SK-N-SH treated with all-trans-retinoic acid at 6 μM for 48 hours (cell line): ENCODE measurements around the gene LTBP1.

Experiments
- ATAC-seq: fragments of 200-7000 bp; cut with Tn5 transposase; 3 replicates; pipeline ENCODE4 v1.9.1; 2020; ENCODE audit warnings: mild to moderate bottlenecking, moderate library complexity
- ARNTL ChIP-seq: fragments of 450-650 bp; formaldehyde crosslinking; IDR thresholded peaks from 2 replicates; pipeline ENCODE4 v1.5.0; 2020; ENCODE audit warnings: low read depth, mild to moderate bottlenecking, moderate library complexity, borderline replicate concordance
- BACH2 ChIP-seq: fragments of 250-450 bp; sonication (Bioruptor Pico); IDR thresholded peaks from 2 replicates; pipeline ENCODE4 v1.9.0; 2021; ENCODE audit warnings: mild to moderate bottlenecking, borderline replicate concordance
- CSDC2 ChIP-seq: fragments of 250-450 bp; sonication (Bioruptor Pico); IDR thresholded peaks from 2 replicates; pipeline ENCODE4 v1.5.0; 2020; ENCODE audit warnings: mild to moderate bottlenecking, moderate library complexity
- ESRRG ChIP-seq: fragments of 250-450 bp; sonication (Bioruptor Pico); IDR thresholded peaks from 2 replicates; pipeline ENCODE4 v1.6.1; 2021; ENCODE audit warnings: mild to moderate bottlenecking
- GLIS3 ChIP-seq: fragments of 250-450 bp; sonication (Bioruptor Pico); IDR thresholded peaks from 2 replicates; pipeline ENCODE4 v1.5.0; 2020; ENCODE audit warnings: mild to moderate bottlenecking, moderate library complexity
- ISL1 ChIP-seq: fragments of 250-450 bp; sonication (Bioruptor Pico); IDR thresholded peaks from 2 replicates; pipeline ENCODE4 v2.1.2; 2022; ENCODE audit warnings: mild to moderate bottlenecking, moderate library complexity
- OSR1 ChIP-seq: fragments of 250-450 bp; sonication (Bioruptor Pico); IDR thresholded peaks from 2 replicates; pipeline ENCODE4 v1.8.0; 2022; ENCODE audit warnings: moderate library complexity, mild to moderate bottlenecking, inconsistent platforms
- PPARA ChIP-seq: fragments of 250-450 bp; sonication (Bioruptor Pico); IDR thresholded peaks from 2 replicates; pipeline ENCODE4 v1.5.0; 2020; ENCODE audit warnings: mild to moderate bottlenecking, borderline replicate concordance
- RARB ChIP-seq: fragments of 250-450 bp; sonication (Bioruptor Pico); IDR thresholded peaks from 2 replicates; pipeline ENCODE4 v1.8.0; 2021; ENCODE audit warnings: mild to moderate bottlenecking, moderate library complexity
- SNAI2 ChIP-seq: fragments of 250-450 bp; sonication (Bioruptor Pico); IDR thresholded peaks from 2 replicates; pipeline ENCODE4 v1.5.0; 2020; ENCODE audit warnings: mild to moderate bottlenecking, moderate library complexity
- TCF4 ChIP-seq: fragments of 250-450 bp; sonication (Bioruptor Pico); IDR thresholded peaks from 2 replicates; pipeline ENCODE4 v1.8.0; 2021; ENCODE audit warnings: mild to moderate bottlenecking, moderate library complexity, borderline replicate concordance
- TOX ChIP-seq: fragments of 250-450 bp; sonication (Bioruptor Pico); IDR thresholded peaks from 2 replicates; pipeline ENCODE4 v1.8.0; 2021; ENCODE audit warnings: mild to moderate bottlenecking, moderate library complexity, borderline replicate concordance
- ZC3H10 ChIP-seq: fragments of 250-450 bp; sonication (Bioruptor Pico); IDR thresholded peaks from 2 replicates; pipeline ENCODE4 v1.5.1; 2021; ENCODE audit warnings: mild to moderate bottlenecking, moderate library complexity
- ZFP3 ChIP-seq: fragments of 250-450 bp; sonication (Bioruptor Pico); IDR thresholded peaks from 2 replicates; pipeline ENCODE4 v1.5.0; 2020; ENCODE audit warnings: mild to moderate bottlenecking, moderate library complexity
- ZFP30 ChIP-seq: fragments of 450-650 bp; formaldehyde crosslinking; IDR thresholded peaks from 2 replicates; pipeline ENCODE4 v1.5.0; 2022; ENCODE audit warnings: mild to moderate bottlenecking, moderate library complexity
- ZNF565 ChIP-seq: fragments of 450-650 bp; formaldehyde crosslinking; conservative IDR thresholded peaks from 2 replicates; pipeline ENCODE4 v1.5.0; 2020; ENCODE audit warnings: low read depth, mild to moderate bottlenecking, moderate library complexity
- ZNF70 ChIP-seq: fragments of 450-650 bp; formaldehyde crosslinking; IDR thresholded peaks from 2 replicates; pipeline ENCODE4 v1.5.0; 2020; ENCODE audit warnings: mild to moderate bottlenecking, moderate library complexity
- ZNF8 ChIP-seq: fragments of 450-650 bp; formaldehyde crosslinking; IDR thresholded peaks from 2 replicates; pipeline ENCODE4 v1.5.0; 2020; ENCODE audit warnings: mild to moderate bottlenecking, moderate library complexity
- TF ChIP-seq, protein P1 (sequence below): fragments of 250-450 bp; sonication (Bioruptor Pico); IDR thresholded peaks from 2 replicates; pipeline ENCODE4 v1.5.1; 2020; ENCODE audit warnings: low read depth, mild to moderate bottlenecking, moderate library complexity
- TF ChIP-seq, protein P2 (sequence below): fragments of 250-450 bp; sonication (Bioruptor Pico); IDR thresholded peaks from 2 replicates; pipeline ENCODE4 v1.8.0; 2021; ENCODE audit warnings: low read depth, mild to moderate bottlenecking, moderate library complexity, borderline replicate concordance
- TF ChIP-seq, protein P3 (sequence below): fragments of 250-450 bp; sonication (Bioruptor Pico); IDR thresholded peaks from 2 replicates; pipeline ENCODE4 v1.5.1; 2021; ENCODE audit warnings: mild to moderate bottlenecking, moderate library complexity
- TF ChIP-seq, protein P4 (sequence below): fragments of 250-450 bp; sonication (Bioruptor Pico); IDR thresholded peaks from 2 replicates; pipeline ENCODE4 v1.8.0; 2020; ENCODE audit warnings: mild to moderate bottlenecking, moderate library complexity, borderline replicate concordance

The LTBP1 gene

DNA sequence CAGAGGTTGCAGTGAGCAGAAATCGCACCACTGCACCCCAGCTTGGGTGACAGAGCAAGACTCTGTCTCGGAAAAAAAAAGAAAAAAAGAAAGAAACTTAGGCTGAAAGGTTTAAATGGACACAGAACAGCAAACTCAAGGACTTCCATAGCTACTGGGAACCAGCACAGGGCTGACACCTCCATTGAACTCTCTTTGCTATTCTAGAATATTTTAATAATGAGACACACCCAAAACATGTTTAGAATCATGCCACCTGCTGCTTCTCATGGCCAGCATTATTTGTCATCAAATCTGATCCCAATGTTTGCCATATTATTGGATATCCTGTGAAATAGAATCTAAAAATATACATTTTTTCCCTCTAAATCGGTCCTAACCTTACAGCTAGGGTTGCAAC lies 42.7 kb upstream of the LTBP1 start:
- no peak for ATAC-seq
- no peak for TF ChIP-seq TCF4 (CRISPR knock-in tag)
- no peak for TF ChIP-seq ZNF565 (CRISPR knock-in tag)
- no peak for TF ChIP-seq RARB
- TF ChIP-seq SNAI2 (CRISPR knock-in tag): no peak
- no peak for TF ChIP-seq ZFP30
- no peak for TF ChIP-seq ZFP3 (CRISPR knock-in tag)
- TF ChIP-seq, protein P1, sequence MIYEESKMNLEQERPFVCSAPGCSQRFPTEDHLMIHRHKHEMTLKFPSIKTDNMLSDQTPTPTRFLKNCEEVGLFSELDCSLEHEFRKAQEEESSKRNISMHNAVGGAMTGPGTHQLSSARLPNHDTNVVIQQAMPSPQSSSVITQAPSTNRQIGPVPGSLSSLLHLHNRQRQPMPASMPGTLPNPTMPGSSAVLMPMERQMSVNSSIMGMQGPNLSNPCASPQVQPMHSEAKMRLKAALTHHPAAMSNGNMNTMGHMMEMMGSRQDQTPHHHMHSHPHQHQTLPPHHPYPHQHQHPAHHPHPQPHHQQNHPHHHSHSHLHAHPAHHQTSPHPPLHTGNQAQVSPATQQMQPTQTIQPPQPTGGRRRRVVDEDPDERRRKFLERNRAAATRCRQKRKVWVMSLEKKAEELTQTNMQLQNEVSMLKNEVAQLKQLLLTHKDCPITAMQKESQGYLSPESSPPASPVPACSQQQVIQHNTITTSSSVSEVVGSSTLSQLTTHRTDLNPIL (CRISPR knock-in tag): no peak
- no peak for TF ChIP-seq ZC3H10
- no peak for TF ChIP-seq PPARA
- TF ChIP-seq, protein P2, sequence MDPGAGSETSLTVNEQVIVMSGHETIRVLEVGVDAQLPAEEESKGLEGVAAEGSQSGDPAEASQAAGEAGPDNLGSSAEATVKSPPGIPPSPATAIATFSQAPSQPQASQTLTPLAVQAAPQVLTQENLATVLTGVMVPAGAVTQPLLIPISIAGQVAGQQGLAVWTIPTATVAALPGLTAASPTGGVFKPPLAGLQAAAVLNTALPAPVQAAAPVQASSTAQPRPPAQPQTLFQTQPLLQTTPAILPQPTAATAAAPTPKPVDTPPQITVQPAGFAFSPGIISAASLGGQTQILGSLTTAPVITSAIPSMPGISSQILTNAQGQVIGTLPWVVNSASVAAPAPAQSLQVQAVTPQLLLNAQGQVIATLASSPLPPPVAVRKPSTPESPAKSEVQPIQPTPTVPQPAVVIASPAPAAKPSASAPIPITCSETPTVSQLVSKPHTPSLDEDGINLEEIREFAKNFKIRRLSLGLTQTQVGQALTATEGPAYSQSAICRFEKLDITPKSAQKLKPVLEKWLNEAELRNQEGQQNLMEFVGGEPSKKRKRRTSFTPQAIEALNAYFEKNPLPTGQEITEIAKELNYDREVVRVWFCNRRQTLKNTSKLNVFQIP: no peak
- TF ChIP-seq TOX: no peak
- no peak for TF ChIP-seq CSDC2
- TF ChIP-seq GLIS3 (CRISPR knock-in tag): no peak
- TF ChIP-seq, protein P3, sequence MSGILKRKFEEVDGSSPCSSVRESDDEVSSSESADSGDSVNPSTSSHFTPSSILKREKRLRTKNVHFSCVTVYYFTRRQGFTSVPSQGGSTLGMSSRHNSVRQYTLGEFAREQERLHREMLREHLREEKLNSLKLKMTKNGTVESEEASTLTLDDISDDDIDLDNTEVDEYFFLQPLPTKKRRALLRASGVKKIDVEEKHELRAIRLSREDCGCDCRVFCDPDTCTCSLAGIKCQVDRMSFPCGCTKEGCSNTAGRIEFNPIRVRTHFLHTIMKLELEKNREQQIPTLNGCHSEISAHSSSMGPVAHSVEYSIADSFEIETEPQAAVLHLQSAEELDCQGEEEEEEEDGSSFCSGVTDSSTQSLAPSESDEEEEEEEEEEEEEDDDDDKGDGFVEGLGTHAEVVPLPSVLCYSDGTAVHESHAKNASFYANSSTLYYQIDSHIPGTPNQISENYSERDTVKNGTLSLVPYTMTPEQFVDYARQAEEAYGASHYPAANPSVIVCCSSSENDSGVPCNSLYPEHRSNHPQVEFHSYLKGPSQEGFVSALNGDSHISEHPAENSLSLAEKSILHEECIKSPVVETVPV: no peak
- TF ChIP-seq ZNF70 (CRISPR knock-in tag): no peak

DNA sequence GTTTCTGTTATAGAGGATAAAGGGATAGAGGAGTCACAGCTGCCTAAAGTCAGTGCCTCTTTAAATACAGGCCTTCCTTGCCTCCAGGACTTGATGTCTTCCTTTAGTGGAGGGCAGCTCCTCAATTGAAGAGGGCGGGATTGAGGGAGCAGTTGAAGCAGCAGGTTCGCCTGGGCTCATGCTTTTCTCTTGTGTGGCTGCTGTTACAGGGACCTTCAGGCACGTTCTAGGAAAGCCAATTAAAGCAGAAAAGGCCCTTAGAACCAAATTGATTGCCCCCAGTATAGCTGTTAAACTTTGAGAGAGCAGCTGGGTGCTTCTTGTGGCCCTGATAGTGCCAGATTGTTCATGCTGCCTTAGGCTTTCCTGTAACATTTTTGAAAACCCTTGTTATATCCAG lies 42.0 kb upstream of the LTBP1 start:
- ATAC-seq: no peak
- TF ChIP-seq ESRRG (CRISPR knock-in tag) (no peak), CSDC2 (no peak)

DNA sequence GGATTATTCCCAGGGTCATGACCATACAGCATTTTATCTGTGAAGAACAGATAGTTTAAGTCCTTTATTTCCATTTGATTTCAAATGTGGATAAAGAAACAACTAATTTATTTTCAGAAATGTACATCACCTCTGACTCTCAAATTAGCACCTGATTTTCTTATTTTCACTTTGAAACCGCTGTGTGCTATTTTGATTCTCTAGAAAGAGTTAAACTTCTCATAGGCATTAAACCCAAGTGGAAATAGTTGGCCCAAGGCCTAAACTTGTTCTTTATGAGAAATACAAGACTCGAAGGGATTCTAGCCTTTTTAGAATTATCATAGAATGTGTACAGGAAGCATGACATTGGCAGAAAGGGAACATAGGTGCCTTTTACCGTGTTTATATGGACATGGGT lies 41.5 kb upstream of the LTBP1 start:
- TF ChIP-seq, protein P1 (CRISPR knock-in tag): no peak
- no peak for TF ChIP-seq PPARA
- no peak for TF ChIP-seq TCF4 (CRISPR knock-in tag)
- TF ChIP-seq, protein P2: no peak
- TF ChIP-seq ZNF8 (CRISPR knock-in tag): no peak
- no peak for TF ChIP-seq ARNTL
- no peak for TF ChIP-seq RARB
- ATAC-seq: no peak

DNA sequence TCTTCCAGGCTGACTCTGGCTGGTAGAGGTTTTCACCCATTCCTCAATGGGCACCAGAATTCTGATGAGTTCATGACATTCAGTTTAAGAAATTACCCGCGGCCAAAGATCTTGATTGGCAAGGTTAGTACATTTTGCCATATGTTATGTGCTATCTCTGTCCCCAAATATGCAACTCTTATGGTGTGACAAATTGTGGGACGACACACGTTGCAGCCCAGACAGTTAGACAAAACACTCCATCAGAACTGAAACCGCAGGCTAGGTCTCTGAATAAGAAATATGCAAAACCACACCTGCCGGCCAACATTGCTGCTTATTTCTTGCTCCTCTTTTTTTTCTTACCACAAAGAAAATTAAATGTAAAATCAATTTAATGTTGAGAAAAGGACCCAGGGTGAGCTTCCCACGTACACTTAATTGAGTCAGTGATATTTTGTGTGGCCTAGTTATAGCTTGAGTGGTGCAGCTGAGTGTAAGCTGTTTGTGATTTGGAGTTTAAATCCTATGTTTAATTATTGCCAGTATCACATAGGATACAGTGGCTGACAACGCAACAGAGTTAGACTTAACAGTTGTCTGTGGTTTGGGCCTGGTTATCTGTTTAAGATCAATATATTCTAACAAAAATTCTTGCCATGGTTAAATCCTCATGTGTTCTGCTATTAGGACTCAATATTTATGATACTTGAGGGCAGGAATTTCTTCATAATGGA lies 35.7 kb upstream of the LTBP1 start:
- TF ChIP-seq, protein P3: no peak
- no peak for TF ChIP-seq BACH2 (CRISPR knock-in tag)
- no peak for TF ChIP-seq OSR1 (CRISPR knock-in tag)
- no peak for TF ChIP-seq ZFP30
- TF ChIP-seq ZNF565 (CRISPR knock-in tag): no peak
- TF ChIP-seq, protein P1 (CRISPR knock-in tag): no peak
- TF ChIP-seq TOX: no peak
- no peak for TF ChIP-seq ISL1 (CRISPR knock-in tag)
- TF ChIP-seq ESRRG (CRISPR knock-in tag): no peak
- TF ChIP-seq, protein P4, sequence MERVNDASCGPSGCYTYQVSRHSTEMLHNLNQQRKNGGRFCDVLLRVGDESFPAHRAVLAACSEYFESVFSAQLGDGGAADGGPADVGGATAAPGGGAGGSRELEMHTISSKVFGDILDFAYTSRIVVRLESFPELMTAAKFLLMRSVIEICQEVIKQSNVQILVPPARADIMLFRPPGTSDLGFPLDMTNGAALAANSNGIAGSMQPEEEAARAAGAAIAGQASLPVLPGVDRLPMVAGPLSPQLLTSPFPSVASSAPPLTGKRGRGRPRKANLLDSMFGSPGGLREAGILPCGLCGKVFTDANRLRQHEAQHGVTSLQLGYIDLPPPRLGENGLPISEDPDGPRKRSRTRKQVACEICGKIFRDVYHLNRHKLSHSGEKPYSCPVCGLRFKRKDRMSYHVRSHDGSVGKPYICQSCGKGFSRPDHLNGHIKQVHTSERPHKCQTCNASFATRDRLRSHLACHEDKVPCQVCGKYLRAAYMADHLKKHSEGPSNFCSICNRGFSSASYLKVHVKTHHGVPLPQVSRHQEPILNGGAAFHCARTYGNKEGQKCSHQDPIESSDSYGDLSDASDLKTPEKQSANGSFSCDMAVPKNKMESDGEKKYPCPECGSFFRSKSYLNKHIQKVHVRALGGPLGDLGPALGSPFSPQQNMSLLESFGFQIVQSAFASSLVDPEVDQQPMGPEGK (CRISPR knock-in tag): no peak
- TF ChIP-seq, all 23 proteins: peak for 0
- no peak for ATAC-seq
